ENCODE data around the gene JAM3. TPM values are rescaled to one million over a fixed set of nuclear protein-coding genes. Genes with fewer than 3 reads are reported as not detected.

JAM3 gene
- total RNA-seq, 2 donors from 2014 or later: 21.3 to 157 TPM

- no peaks in the 10 kb centered on the region for H3K36me3 ChIP-seq
- 76% methylated on average over 2 of the region's 2 CpGs for WGBS
- DNase-seq (ENCODE audit: low spot score): no peak
- H3K27me3 ChIP-seq (replicated peaks; ENCODE audit: insufficient read depth): no peaks in the 10 kb centered on the region
- H3K4me1 ChIP-seq (replicated peaks): no peaks in the 10 kb centered on the region
- intact Hi-C loops (cut with DNase I): no loop called here
- no peak for TF ChIP-seq CTCF (IDR thresholded peaks at IDR 0.05)
- no peak for TF ChIP-seq POLR2AphosphoS5 (IDR thresholded peaks at IDR 0.05)
- no peak for TF ChIP-seq POLR2A (IDR thresholded peaks at IDR 0.05)
- H3K4me3 ChIP-seq: no peak overlapping the region
- no peaks in the 10 kb centered on the region for H3K9me3 ChIP-seq
- H3K27ac ChIP-seq: no peak overlapping the region
Measured at GRCh38 chr11:134063124-134063495, 5.8 kb upstream of the JAM3 start.

- WGBS: 82% methylated on average over 12 of the region's 12 CpGs
- intact Hi-C loops (cut with DNase I): no loop called here
- TF ChIP-seq CTCF (IDR thresholded peaks at IDR 0.05): no peak
- no peak for TF ChIP-seq POLR2A (IDR thresholded peaks at IDR 0.05)
- no peak for TF ChIP-seq POLR2AphosphoS5 (IDR thresholded peaks at IDR 0.05)
- no peaks in the 10 kb centered on the region for H3K9me3 ChIP-seq
- no peaks in the 10 kb centered on the region for H3K27me3 ChIP-seq (replicated peaks; ENCODE audit: insufficient read depth)
- DNase-seq (ENCODE audit: low spot score): no peak
- no peaks in the 10 kb centered on the region for H3K36me3 ChIP-seq
- H3K4me1 ChIP-seq (replicated peaks): no peaks in the 10 kb centered on the region
- H3K4me3 ChIP-seq: no peak overlapping the region
- H3K27ac ChIP-seq: no peak overlapping the region
Measured at GRCh38 chr11:134063991-134064747, 4.7 kb upstream of the JAM3 start.

GRCh38 chr11:134065381-134065780 is 3.5 kb upstream of the JAM3 start:
- no peak for DNase-seq (ENCODE audit: low spot score)
- 96% methylated on average over 3 of the region's 3 CpGs for WGBS
- H3K4me1 ChIP-seq (replicated peaks): no peaks in the 10 kb centered on the region
- H3K4me3 ChIP-seq: no peak overlapping the region
- no peak for TF ChIP-seq CTCF (IDR thresholded peaks at IDR 0.05)
- no peak for TF ChIP-seq POLR2AphosphoS5 (IDR thresholded peaks at IDR 0.05)
- TF ChIP-seq POLR2A (IDR thresholded peaks at IDR 0.05): no peak
- intact Hi-C loops (cut with DNase I): loop anchor here (5.0 kb wide), 1 partner anchor 57 kb away; no protein-coding TSS in a partner anchor
- H3K27me3 ChIP-seq (replicated peaks; ENCODE audit: insufficient read depth): no peaks in the 10 kb centered on the region
- H3K36me3 ChIP-seq: no peaks in the 10 kb centered on the region
- H3K27ac ChIP-seq: no peak overlapping the region
- no peaks in the 10 kb centered on the region for H3K9me3 ChIP-seq

- TF ChIP-seq POLR2A (IDR thresholded peaks at IDR 0.05) (no peak), CTCF (IDR thresholded peaks at IDR 0.05) (no peak), POLR2AphosphoS5 (IDR thresholded peaks at IDR 0.05) (no peak)
- no peak overlapping the region for H3K27ac ChIP-seq
- no peaks in the 10 kb centered on the region for H3K27me3 ChIP-seq (replicated peaks; ENCODE audit: insufficient read depth)
- no peak overlapping the region for H3K4me3 ChIP-seq
- no peaks in the 10 kb centered on the region for H3K9me3 ChIP-seq
- 39% methylated on average over 12 of the region's 12 CpGs for WGBS
- no peak for DNase-seq (ENCODE audit: low spot score)
- H3K36me3 ChIP-seq: no peaks in the 10 kb centered on the region
- H3K4me1 ChIP-seq (replicated peaks): no peaks in the 10 kb centered on the region
- intact Hi-C loops (cut with DNase I): loop anchor here (5.0 kb wide), 1 partner anchor 55 kb away; no protein-coding TSS in a partner anchor
Measured at GRCh38 chr11:134066943-134067885, 1.7 kb upstream of the JAM3 start.

Data from prostate gland (tissue), 2 donors.